ENCODE measurements around the gene BCL11A. TPM values are rescaled to one million over a fixed set of nuclear protein-coding genes. Genes with fewer than 3 reads are reported as not detected.

The BCL11A gene
- polyA plus RNA-seq, 1 donor (not counting 4 experiments of a cell fraction or from before 2014, with no cell fraction given): 5.0 TPM

- DNase-seq (ENCODE audit: low read depth, low spot score): peak; percentile 42
- Histone ChIP-seq H3K27me3 (ENCODE audit: control insufficient read depth, extremely low read depth, insufficient read depth, low read length) (no peaks in the 10 kb centered on the region), H3K4me2 (ENCODE audit: control insufficient read depth, extremely low read depth, insufficient read depth, low read depth, low read length) (peak overlapping the region; percentile 13), H3K9ac (ENCODE audit: control insufficient read depth, extremely low read depth, insufficient read depth, low read length) (no peak overlapping the region), H4K20me1 (ENCODE audit: control insufficient read depth, extremely low read depth, insufficient read depth, low read length) (no peaks in the 10 kb centered on the region), H2AFZ (ENCODE audit: control insufficient read depth, low read length) (no peak overlapping the region), H3K79me2 (ENCODE audit: control insufficient read depth, insufficient read depth, low read length) (no peaks in the 10 kb centered on the region), H3K4me3 (ENCODE audit: control insufficient read depth in 2 of 3, extremely low read depth in 1 of 3, insufficient read depth in 2 of 3, low read depth in 1 of 3, low read length in 3 of 3) (no peak overlapping the region), H3K4me1 (ENCODE audit: control insufficient read depth, extremely low read depth, insufficient read depth, low read length) (peaks cover 10% of the 10 kb centered on the region), H3K9me3 (ENCODE audit: control insufficient read depth, low read depth, low read length) (no peaks in the 10 kb centered on the region), H3K36me3 (ENCODE audit: control insufficient read depth in 2 of 2, extremely low read depth in 1 of 2, insufficient read depth in 2 of 2, low read length in 2 of 2) (no peaks in the 10 kb centered on the region), H3K9me1 (ENCODE audit: control insufficient read depth, extremely low read depth, insufficient read depth, low read length) (no peaks in the 10 kb centered on the region), H3K27ac (ENCODE audit: control insufficient read depth, insufficient read depth, low read length) (no peak overlapping the region)
- no peak for TF ChIP-seq EZH2 (IDR thresholded peaks at IDR 0.05; ENCODE audit: low read length)
- dilution Hi-C loops (cut with MboI; ENCODE audit: extremely low pct_ligation_motif_present, low sequenced_read_pairs): no loop called here
- peak; percentile 94 for FAIRE-seq
These were observed 32.6 kb upstream of the BCL11A start for GRCh38 chr2:60586081-60586480.

GRCh38 chr2:60585276-60585675 is 31.8 kb upstream of the BCL11A start:
- Histone ChIP-seq H3K27me3 (ENCODE audit: control insufficient read depth, extremely low read depth, insufficient read depth, low read length) (peaks cover 4% of the 10 kb centered on the region), H3K79me2 (ENCODE audit: control insufficient read depth, insufficient read depth, low read length) (no peaks in the 10 kb centered on the region), H3K36me3 (ENCODE audit: control insufficient read depth in 2 of 2, extremely low read depth in 1 of 2, insufficient read depth in 2 of 2, low read length in 2 of 2) (no peaks in the 10 kb centered on the region), H3K9me1 (ENCODE audit: control insufficient read depth, extremely low read depth, insufficient read depth, low read length) (no peaks in the 10 kb centered on the region), H3K9ac (ENCODE audit: control insufficient read depth, extremely low read depth, insufficient read depth, low read length) (no peak overlapping the region), H4K20me1 (ENCODE audit: control insufficient read depth, extremely low read depth, insufficient read depth, low read length) (no peaks in the 10 kb centered on the region), H3K4me2 (ENCODE audit: control insufficient read depth, extremely low read depth, insufficient read depth, low read depth, low read length) (no peak overlapping the region), H2AFZ (ENCODE audit: control insufficient read depth, low read length) (no peak overlapping the region), H3K9me3 (ENCODE audit: control insufficient read depth, low read depth, low read length) (no peaks in the 10 kb centered on the region), H3K4me3 (ENCODE audit: control insufficient read depth in 2 of 3, extremely low read depth in 1 of 3, insufficient read depth in 2 of 3, low read depth in 1 of 3, low read length in 3 of 3) (no peak overlapping the region), H3K4me1 (ENCODE audit: control insufficient read depth, extremely low read depth, insufficient read depth, low read length) (peaks cover 10% of the 10 kb centered on the region), H3K27ac (ENCODE audit: control insufficient read depth, insufficient read depth, low read length) (no peak overlapping the region)
- no peak for DNase-seq (ENCODE audit: low read depth, low spot score)
- TF ChIP-seq CTCF (optimal IDR thresholded peaks at IDR 0.05 in 1 of 3, IDR thresholded peaks at IDR 0.05 in 1 of 3, conservative IDR thresholded peaks at IDR 0.05 in 1 of 3; ENCODE audit: extremely low read depth in 1 of 3, insufficient read depth in 2 of 3, low read length in 3 of 3) (no peak), EZH2 (IDR thresholded peaks at IDR 0.05; ENCODE audit: low read length) (no peak)
- no peak for FAIRE-seq
- dilution Hi-C loops (cut with MboI; ENCODE audit: extremely low pct_ligation_motif_present, low sequenced_read_pairs): no loop called here

GRCh38 chr2:60583604-60584003 is 30.1 kb upstream of the BCL11A start:
- H3K27me3 ChIP-seq (ENCODE audit: control insufficient read depth, extremely low read depth, insufficient read depth, low read length): peaks cover 4% of the 10 kb centered on the region

More at GRCh38 chr2:60583604-60584003, 30.1 kb upstream of the BCL11A start:
- TF ChIP-seq EZH2 (IDR thresholded peaks at IDR 0.05; ENCODE audit: low read length) (no peak), CTCF (optimal IDR thresholded peaks at IDR 0.05 in 1 of 3, IDR thresholded peaks at IDR 0.05 in 1 of 3, conservative IDR thresholded peaks at IDR 0.05 in 1 of 3; ENCODE audit: extremely low read depth in 1 of 3, insufficient read depth in 2 of 3, low read length in 3 of 3) (no peak)
- dilution Hi-C loops (cut with MboI; ENCODE audit: extremely low pct_ligation_motif_present, low sequenced_read_pairs): no loop called here
- Histone ChIP-seq H3K36me3 (ENCODE audit: control insufficient read depth in 2 of 2, extremely low read depth in 1 of 2, insufficient read depth in 2 of 2, low read length in 2 of 2) (no peaks in the 10 kb centered on the region), H3K27ac (ENCODE audit: control insufficient read depth, insufficient read depth, low read length) (no peak overlapping the region), H3K4me3 (ENCODE audit: control insufficient read depth in 2 of 3, extremely low read depth in 1 of 3, insufficient read depth in 2 of 3, low read depth in 1 of 3, low read length in 3 of 3) (no peak overlapping the region), H3K9ac (ENCODE audit: control insufficient read depth, extremely low read depth, insufficient read depth, low read length) (no peak overlapping the region), H3K9me1 (ENCODE audit: control insufficient read depth, extremely low read depth, insufficient read depth, low read length) (no peaks in the 10 kb centered on the region), H3K4me2 (ENCODE audit: control insufficient read depth, extremely low read depth, insufficient read depth, low read depth, low read length) (no peak overlapping the region), H3K4me1 (ENCODE audit: control insufficient read depth, extremely low read depth, insufficient read depth, low read length) (peaks cover 10% of the 10 kb centered on the region), H3K79me2 (ENCODE audit: control insufficient read depth, insufficient read depth, low read length) (no peaks in the 10 kb centered on the region), H2AFZ (ENCODE audit: control insufficient read depth, low read length) (no peak overlapping the region), H4K20me1 (ENCODE audit: control insufficient read depth, extremely low read depth, insufficient read depth, low read length) (no peaks in the 10 kb centered on the region), H3K9me3 (ENCODE audit: control insufficient read depth, low read depth, low read length) (no peaks in the 10 kb centered on the region)
- FAIRE-seq: no peak
- no peak for DNase-seq (ENCODE audit: low read depth, low spot score)

Data from keratinocyte (primary cell).